NCI-H1436 treated with DMSO at 0.1 percent for 48 hours (cell line): Measurements from ENCODE around the gene SLC24A5.

Experiments
- DNase-seq: peaks from one replicate; lab custom pipeline; 2025; lab: John Stamatoyannopoulos, UW

Gene SLC24A5

GRCh38 chr15:48190932-48191573 lies 70.3 kb downstream of the SLC24A5 start:
- no peak for DNase-seq

DNA sequence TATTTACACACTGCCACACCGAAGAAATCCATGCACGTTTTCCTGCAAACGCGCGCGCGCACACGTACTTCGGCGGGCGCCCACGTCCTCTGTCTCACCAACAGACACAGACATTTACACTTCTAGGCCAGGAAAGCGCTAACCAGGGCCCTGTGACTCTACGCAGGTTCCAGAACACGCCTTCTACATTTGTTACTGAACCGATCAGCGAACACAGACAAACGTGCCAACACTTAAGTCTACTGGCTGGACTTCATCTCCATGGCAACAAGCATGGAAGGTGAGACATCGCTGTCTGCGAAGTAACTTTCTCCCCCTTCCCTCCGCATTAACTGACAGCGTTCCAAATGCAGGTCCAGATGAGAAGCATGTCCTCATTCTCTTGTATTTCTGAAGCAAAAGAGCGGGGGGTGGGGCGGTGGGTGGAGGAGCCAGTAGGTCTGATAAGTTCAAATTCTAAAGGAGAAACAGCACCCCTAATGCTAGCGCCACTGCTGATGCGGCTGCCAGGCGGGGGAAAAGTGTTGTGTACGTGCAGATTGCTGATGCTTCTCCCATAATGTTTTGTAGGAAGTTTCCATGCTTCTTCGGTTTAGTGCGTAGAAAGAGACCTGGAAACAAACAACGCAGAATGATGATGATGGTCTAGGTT lies 70.9 kb downstream of the SLC24A5 start, which contains the start of gene CTXN2:
Gene CTXN2, plus strand, starts transcription at position 92 of the 652 bp plus-strand sequence. CDS start 9,636 bp downstream, outside the sequence.
- no peak for DNase-seq
